ENCODE measurements around the gene GNB1L.
A peak's percentile ranks its signal among the peaks of the same experiment; 100 is the strongest.

The GNB1L gene

GRCh38 chr22:19876314-19876940 lies 21.8 kb upstream of the GNB1L start:
- no peak for DNase-seq (ENCODE audit: low spot score)

- peak; percentile 5 for DNase-seq (ENCODE audit: low spot score)
Measured at GRCh38 chr22:19875531-19876313, 21.0 kb upstream of the GNB1L start.

DNA sequence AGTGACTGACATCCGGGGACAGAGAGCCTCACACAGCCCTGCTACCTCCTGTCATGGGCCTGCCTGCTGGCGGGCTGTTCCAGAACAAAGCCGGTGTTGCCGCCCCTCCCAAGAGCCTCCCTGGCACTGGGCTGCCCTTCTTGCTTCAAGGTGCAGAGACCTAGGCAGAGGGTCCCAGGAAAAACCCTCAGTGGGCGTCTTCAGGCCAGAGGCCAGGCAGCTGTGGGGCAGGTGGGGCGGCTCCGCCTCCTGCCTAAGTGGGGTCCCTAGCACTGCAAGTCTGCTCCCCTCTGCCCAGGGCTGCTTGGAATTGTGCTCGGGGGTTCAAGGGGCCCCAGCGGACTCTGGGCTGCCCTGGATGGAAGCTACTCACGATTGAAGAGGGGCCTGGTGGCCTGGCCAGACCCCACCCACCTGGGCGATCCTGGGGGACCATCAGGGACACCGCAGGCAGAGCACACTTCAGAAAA lies 20.4 kb upstream of the GNB1L start:
- DNase-seq (ENCODE audit: low spot score) = no peak

DNA sequence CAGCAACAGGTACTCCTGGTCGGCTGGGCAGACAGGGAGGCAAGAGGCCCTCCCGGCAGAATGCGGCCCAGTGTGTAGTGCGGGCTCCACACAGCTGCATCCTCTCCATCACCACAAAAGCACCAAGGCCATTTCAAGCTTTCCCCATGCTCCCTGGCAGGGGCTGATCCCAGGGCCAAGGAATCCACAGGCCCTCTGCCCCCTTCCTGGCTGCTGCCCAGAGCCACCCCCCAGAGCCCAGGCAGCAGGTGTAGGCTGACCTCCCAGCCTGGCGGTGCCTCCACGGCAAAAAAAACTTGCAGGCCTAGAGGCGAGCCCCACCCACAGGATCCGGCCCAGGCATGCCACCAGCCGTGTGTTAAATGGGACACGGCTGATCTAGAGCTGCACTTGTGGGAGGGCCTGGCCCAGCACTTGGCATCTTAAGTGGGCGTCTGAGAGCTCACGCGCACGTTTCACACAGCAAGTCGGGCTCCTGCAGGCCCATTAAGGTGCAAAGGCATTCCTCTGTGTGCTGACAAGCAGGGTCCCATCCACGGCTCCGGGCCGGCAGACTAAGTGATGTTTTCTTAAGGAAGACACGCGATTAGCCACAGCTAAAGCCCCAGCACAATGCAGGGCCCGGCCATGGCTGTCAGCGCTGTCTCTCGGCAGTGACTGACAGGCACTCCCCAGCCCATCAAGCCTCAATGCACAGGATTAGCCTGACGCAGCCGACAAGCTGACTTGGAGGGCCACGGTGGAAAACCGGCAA lies 19.8 kb upstream of the GNB1L start:
- no peak for DNase-seq (ENCODE audit: low spot score)

- DNase-seq (ENCODE audit: low spot score) = no peak
Measured at GRCh38 chr22:19873960-19874306, 19.3 kb upstream of the GNB1L start.

GRCh38 chr22:19873138-19873959 lies 18.7 kb upstream of the GNB1L start:
- peak; percentile 42 for DNase-seq (ENCODE audit: low spot score)

GRCh38 chr22:19872779-19873137 lies 18.1 kb upstream of the GNB1L start:
- no peak for DNase-seq (ENCODE audit: low spot score)

DNA sequence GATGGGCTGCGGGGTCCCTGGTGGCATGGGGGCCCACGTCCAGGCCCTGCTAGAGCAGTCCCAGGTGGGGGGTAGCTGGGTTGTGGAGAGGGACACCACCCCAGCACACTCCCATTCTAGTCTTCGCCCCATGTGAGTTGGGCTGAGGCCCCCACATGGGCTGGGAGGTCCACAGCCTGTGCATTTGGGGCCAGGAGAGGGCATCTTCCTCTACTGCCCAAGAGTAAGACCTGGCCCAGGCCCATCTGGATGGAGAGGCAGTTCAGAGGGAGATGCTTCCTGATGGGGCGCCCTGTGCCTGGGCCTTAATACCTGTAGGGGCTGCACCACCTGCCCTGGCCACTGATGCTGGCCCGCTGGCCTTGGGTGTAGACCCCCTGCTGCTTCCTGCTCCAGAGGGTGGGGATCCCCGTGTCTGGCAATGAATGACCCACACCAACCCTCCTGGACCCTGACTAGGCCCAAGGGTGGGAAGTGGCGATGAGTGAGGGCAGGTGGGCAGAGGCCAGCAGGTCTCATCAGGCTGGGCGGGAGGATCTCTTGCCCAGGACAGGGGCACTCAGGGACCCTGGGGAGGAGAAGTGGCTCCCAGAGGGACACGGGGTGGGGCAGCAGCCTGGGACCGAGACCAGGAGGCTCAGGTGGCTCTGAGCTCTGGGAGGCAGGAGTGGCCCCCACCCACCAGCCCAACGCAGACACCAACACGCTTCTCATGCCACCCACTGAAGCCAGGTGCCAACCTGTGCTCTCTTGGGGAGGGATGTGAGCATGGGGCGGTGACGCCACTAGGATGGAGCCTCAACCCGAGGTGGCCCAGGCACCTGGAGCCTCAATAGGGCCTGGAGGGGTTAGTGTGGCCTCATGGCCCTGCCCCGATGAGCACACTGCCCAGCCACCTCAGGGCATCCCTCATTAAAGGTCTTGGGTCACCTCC lies 17.4 kb upstream of the GNB1L start:
- no peak for DNase-seq (ENCODE audit: low spot score)

DNA sequence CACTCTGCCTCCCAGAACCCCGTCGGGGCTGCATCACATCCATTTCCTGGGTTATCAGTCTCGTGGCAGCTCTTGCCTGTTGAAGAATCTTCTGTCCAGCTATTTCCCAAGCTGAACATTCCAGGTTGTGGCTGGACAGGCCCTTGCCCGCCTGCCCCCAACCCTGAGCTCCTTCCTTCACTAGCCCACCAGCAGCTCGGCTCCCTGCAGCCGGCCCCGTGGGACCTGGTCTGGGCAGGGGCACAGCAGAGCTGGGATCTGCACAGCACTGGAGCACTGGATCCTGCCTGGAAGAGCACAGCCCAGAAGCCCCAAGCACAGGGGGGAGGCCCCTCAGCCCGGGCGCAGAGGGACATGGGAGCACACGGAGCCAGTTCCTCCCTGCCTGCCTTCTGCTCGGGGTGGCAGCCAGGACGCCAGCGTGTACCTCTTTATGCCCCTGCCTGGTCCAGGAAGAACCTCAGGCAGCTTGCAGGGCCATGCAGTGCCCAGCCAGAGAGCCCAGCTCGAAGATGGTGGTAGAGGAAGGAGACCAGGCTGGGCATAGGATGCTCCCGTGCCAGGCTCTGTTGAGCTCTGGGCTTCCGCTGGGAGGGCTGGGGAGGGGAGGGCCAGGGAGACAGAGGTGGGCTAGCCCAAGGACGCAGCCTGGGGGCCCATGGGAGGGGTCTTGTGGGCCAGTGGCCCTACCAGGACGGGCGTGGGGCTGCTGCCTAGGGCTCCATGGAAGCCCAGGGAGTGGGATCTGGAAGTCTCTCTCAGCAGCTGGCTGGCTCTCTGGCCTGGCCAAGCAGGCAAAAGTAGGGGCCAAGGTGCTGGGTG lies 16.6 kb upstream of the GNB1L start:
- no peak for DNase-seq (ENCODE audit: low spot score)

- DNase-seq (ENCODE audit: low spot score) = no peak
Measured at GRCh38 chr22:19870153-19871022, 15.7 kb upstream of the GNB1L start.

DNA sequence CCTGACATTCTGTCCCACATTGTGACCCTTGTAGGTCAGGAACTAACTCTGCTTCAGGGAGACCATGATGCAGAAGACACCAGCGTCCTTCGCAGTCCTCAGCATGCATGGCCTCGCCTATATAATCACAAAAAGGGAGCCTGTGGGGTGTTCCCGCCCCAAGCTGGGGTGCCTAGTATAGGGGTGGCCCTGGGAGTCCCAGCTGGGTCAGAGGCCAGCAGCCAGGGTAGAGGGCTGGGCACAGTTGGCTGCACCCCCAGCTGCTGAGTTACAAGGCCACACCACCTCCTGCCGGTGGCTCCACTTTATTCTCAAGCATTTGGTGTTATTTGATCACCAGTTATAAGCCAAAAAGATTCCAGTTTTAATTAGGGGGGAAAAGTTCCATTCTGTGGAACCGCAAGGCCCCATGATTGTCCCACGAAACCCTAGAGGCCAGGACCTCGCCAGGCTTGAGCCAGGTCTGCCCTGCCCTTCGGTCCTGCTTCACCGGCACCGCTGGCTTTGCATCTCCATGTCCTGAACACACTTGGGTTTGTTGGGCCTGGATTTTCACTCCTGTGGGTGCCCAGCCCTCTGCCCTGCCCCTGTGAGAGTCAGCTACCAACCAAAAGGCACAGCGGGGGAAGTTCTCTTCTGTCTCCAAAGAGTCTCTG lies 15.0 kb upstream of the GNB1L start:
- no peak for DNase-seq (ENCODE audit: low spot score)

- no peak for DNase-seq (ENCODE audit: low spot score)
Measured at GRCh38 chr22:19868773-19869471, 14.2 kb upstream of the GNB1L start.

- DNase-seq (ENCODE audit: low spot score) = no peak
Measured at GRCh38 chr22:19868333-19868732, 13.7 kb upstream of the GNB1L start.

GRCh38 chr22:19867617-19868016 lies 12.9 kb upstream of the GNB1L start:
- no peak for DNase-seq (ENCODE audit: low spot score)

DNA sequence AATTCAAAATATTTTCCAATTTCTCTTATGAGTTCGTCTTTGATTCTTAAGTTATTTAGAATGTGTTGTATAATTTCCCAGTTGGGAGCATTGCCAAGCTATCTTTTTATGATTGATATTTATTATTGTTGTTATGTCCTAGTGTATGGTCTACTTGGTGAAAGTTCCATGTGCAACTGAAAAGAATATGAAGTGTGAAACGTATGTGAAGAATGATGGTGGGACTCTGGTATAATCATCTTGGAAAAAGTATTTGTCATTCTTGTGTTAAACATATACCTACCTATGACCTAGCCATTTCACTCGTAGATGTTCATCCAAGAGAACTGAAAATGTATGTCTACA lies 12.0 kb upstream of the GNB1L start:
- DNase-seq (ENCODE audit: low spot score) = no peak

DNA sequence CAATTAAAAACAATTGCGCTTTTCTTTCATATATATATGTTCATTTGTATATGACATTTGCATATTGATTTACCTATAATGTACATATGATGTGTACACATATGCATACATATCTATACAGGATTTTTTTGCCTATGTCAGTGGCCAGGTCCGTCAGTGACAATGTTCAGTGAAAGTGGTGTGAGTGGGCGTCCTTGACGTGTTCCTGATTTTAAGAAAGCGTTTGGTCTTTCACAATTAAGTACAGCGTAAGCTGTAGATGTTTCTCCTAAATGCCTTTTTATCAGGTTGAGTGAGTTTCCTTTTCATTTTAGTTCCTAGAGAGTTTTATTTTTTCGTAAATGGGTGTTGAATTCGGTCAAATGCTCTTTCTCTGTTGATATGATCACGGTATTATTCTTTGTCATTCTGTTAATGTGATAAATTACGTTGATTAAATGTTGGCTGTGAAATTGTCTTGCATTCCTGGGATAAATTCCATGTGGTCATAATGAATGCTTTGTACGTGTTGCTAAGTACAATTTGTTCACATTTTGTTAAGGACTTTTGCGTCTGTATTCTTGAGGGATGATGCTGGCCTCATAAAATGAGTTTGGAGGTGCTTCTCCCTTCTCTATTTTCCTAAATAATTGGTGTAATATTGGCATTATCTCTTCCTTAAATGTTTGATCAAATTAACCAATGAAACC lies 10.6 kb upstream of the GNB1L start:
- no peak for DNase-seq (ENCODE audit: low spot score)

GRCh38 chr22:19864538-19865106 lies 9.9 kb upstream of the GNB1L start:
- no peak for DNase-seq (ENCODE audit: low spot score)

All from LoVo (cell line).